Activated T-cell treated with anti-CD3 and anti-CD28 coated beads, Interleukin-2, amount 50 U/mL, for 24 hours (primary cell): ENCODE results near the gene GFY.
A peak's percentile ranks its signal among the peaks of the same experiment; 100 is the strongest.

ENCODE experiments used
- DNase-seq: peaks from one replicate; pipeline ENCODE4 v3.0.0-alpha.2; 2020
- H3K27ac Mint-ChIP-seq: 2 replicates; pipeline ENCODE4 v1.8.0; 2020; ENCODE audit warnings: mild to moderate bottlenecking, mixed read lengths
- H3K27me3 Mint-ChIP-seq: 2 replicates; pipeline ENCODE4 v1.8.0; 2020; ENCODE audit warnings: mixed read lengths
- H3K36me3 Mint-ChIP-seq: 2 replicates; pipeline ENCODE4 v1.8.0; 2020; ENCODE audit warnings: low read depth, mixed read lengths
- H3K4me1 Mint-ChIP-seq: 2 replicates; pipeline ENCODE4 v1.8.0; 2020; ENCODE audit warnings: low read depth, mixed read lengths
- H3K4me3 Mint-ChIP-seq: 2 replicates; pipeline ENCODE4 v1.8.0; 2020; ENCODE audit warnings: mild to moderate bottlenecking, moderate library complexity, mixed read lengths
- H3K9me3 Mint-ChIP-seq: 2 replicates; pipeline ENCODE4 v1.8.0; 2020; ENCODE audit warnings: mixed read lengths

Gene GFY

DNA sequence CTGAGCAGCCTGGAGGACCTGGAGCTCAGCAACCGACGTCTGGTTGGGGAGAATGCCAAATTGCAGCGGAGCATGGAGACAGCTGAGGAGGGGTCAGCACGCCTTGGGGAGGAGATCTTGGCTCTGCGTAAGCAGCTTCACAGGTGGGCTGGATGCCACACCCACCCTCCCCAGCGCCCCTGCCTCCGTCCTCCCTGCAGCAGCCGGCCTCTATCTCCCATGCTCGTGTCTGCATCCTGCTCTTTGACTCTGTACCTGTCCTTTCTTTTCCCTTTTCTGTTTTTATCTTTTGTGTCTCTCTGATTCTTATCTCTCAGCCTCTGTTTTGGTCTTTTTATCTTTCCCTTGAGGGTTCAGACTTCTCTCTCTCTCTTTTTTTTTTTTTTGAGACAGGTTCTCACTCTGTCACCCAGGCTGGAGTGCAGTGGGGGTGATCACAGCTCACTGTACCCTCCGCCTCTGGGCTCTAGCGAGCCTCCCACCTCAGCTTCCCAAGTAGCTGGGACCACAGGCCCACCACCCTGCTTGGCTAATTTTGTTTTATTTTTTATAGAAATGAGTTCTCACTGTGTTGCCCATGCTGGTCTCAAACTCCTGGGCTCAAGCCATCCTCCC is 27.1 kb upstream of the GFY start:
- no peak for DNase-seq
- no peaks in the 10 kb centered on the region for H3K9me3 Mint-ChIP-seq
- no peaks in the 10 kb centered on the region for H3K27me3 Mint-ChIP-seq
- H3K4me3 Mint-ChIP-seq, result no peak overlapping the region
- H3K27ac Mint-ChIP-seq, result no peak overlapping the region
- peaks cover 13% of the 10 kb centered on the region for H3K4me1 Mint-ChIP-seq
- H3K36me3 Mint-ChIP-seq, result no peaks in the 10 kb centered on the region

DNA sequence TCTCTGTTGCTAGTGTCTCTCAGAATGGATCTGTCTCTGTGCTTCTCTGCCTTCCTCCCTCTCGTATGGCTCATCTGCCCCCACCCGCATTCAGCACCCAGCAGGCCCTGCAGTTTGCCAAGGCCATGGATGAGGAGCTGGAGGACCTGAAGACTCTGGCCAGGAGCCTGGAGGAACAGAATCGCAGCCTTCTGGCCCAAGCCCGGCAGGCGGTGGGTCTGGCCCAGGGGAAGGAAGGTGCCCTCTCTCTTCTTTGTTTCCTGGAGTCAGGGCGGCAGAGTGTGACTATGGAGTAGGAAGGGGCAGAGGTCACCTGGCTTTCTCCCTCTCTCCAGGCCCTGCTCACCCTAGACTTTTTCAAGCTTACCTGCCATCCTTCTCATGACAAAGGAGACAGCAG is 26.3 kb upstream of the GFY start:
- Mint-ChIP-seq H3K4me3 (no peak overlapping the region), H3K27me3 (no peaks in the 10 kb centered on the region), H3K36me3 (no peaks in the 10 kb centered on the region), H3K9me3 (no peaks in the 10 kb centered on the region), H3K4me1 (peaks cover 20% of the 10 kb centered on the region), H3K27ac (no peak overlapping the region)
- DNase-seq, result no peak

- Mint-ChIP-seq H3K4me1 (peaks cover 20% of the 10 kb centered on the region), H3K27ac (no peak overlapping the region), H3K9me3 (no peaks in the 10 kb centered on the region), H3K36me3 (no peaks in the 10 kb centered on the region), H3K27me3 (no peaks in the 10 kb centered on the region), H3K4me3 (no peak overlapping the region)
- DNase-seq, result no peak
These were observed 25.2 kb upstream of the GFY start for GRCh38 chr19:49400029-49400428.

DNA sequence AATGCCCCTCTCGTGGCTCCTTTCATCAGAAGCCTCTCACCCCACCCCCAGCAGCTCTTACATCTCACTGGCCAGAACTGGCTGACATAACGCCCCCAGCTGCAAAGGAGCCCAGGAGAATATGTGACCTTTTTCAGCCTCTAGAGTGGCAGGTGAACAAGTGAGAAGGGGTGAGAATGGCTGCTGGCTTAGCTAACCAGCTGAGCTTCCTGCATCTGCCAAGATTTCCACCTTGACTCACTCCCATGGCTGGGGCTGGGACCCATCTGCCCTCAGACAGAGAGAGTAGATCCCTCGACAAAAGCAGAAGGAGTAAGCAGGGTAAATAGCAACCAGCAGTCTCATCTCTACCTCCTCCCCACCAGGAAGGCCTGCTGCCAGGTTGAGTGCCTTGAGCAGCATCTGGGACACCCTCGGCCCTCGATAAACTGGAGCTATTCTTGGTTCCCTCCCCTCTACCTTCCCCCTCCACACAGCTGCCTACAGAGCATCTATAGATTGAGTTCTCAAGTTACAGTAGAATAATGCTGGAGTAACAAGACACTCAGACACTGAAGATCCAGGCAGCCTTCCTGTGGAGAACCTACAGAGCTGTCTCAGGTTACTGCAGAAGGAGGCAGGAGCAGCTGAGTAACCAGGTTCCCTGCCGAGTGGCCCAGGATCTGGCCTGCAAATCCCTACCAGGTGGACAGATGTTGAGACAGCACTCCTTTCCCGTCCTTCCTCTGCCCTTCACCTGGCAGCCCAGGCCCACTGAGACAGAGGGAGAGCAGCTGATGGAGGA is 21.6 kb upstream of the GFY start:
- Mint-ChIP-seq H3K4me1 (peaks cover 33% of the 10 kb centered on the region), H3K4me3 (no peak overlapping the region), H3K27me3 (no peaks in the 10 kb centered on the region), H3K36me3 (no peaks in the 10 kb centered on the region), H3K9me3 (no peaks in the 10 kb centered on the region), H3K27ac (no peak overlapping the region)
- DNase-seq, result no peak

- DNase-seq, result no peak
- Mint-ChIP-seq H3K4me3 (no peak overlapping the region), H3K9me3 (no peaks in the 10 kb centered on the region), H3K4me1 (peaks cover 59% of the 10 kb centered on the region), H3K27ac (no peak overlapping the region), H3K27me3 (no peaks in the 10 kb centered on the region), H3K36me3 (no peaks in the 10 kb centered on the region)
These were observed 18.1 kb upstream of the GFY start for GRCh38 chr19:49407079-49407478.

GRCh38 chr19:49407482-49408015 is 17.6 kb upstream of the GFY start:
- Mint-ChIP-seq H3K36me3 (no peaks in the 10 kb centered on the region), H3K4me1 (peaks cover 61% of the 10 kb centered on the region), H3K9me3 (no peaks in the 10 kb centered on the region), H3K27me3 (no peaks in the 10 kb centered on the region), H3K4me3 (no peak overlapping the region), H3K27ac (no peak overlapping the region)
- no peak for DNase-seq

GRCh38 chr19:49408816-49409440 is 16.3 kb upstream of the GFY start:
- no peaks in the 10 kb centered on the region for H3K9me3 Mint-ChIP-seq
- peak overlapping the region; percentile 32 for H3K4me3 Mint-ChIP-seq
- H3K4me1 Mint-ChIP-seq, result peaks cover 54% of the 10 kb centered on the region
- peak overlapping the region; percentile 72 for H3K27ac Mint-ChIP-seq
- H3K27me3 Mint-ChIP-seq, result no peaks in the 10 kb centered on the region
- H3K36me3 Mint-ChIP-seq, result no peaks in the 10 kb centered on the region
- DNase-seq, result no peak

DNA sequence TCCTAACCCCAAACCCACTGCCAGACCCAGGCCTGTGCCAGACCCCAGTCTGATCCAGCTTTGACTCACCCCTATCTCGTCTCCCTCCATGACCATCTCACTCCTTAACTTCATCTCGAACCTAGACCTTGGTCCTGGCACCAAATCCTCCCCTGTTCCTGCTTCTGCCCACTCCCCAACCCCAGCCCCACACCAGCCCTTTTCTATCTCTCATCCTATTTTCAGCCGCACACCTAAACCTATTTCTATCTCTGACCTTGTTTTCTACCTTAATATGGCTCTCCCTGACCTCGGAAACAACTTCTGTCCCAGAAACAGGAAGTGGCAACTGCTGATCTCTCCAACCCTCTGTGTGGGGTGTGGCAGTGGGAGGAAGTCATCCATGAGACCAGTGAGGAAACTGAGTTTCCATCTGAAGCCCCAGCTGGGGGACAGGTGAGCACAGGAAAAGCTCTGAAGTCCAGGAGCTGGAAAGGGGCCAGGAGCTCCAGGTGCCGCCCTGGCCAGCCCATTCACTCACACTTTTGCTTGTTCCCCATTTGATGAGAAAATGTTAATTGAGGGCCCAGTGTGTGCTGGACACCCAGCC is 15.7 kb upstream of the GFY start:
- Mint-ChIP-seq H3K36me3 (no peaks in the 10 kb centered on the region), H3K27ac (peak overlapping the region; percentile 72), H3K4me1 (peaks cover 54% of the 10 kb centered on the region), H3K9me3 (no peaks in the 10 kb centered on the region), H3K27me3 (no peaks in the 10 kb centered on the region), H3K4me3 (peak overlapping the region; percentile 32)
- DNase-seq, result no peak

DNA sequence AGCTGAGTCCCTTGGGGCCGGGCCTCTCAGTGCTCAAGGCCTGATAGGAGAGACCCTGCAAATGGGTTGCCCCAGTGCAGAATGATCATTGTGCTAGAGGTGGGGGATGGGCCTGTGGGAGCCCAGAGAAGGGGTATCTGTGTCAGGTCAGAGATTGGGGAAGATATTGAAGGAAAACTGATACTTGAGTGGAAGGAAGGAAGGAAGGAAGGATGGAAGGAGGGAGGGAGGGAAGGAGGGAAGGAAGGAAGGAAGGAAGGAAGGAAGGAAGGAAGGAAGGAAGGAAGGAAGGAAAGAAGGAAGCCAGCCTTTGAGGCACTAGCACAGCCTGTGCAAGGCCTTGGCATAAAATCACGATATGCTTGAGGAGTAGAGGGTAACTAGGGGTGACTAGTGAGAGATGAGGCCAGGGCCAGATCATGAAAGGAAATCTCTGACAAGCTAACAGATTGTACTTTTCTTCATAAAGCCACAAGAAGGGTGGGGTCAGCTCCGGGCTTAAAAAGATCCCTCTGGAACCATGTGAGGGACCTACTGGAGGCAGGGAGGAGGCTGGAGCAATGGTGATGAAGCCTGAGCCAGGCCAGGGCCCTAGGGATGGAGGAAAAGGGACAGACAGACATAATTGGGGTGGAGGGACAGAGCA is 13.4 kb upstream of the GFY start:
- Mint-ChIP-seq H3K27me3 (no peaks in the 10 kb centered on the region), H3K36me3 (no peaks in the 10 kb centered on the region), H3K4me3 (no peak overlapping the region), H3K27ac (no peak overlapping the region), H3K9me3 (no peaks in the 10 kb centered on the region), H3K4me1 (peaks cover 51% of the 10 kb centered on the region)
- no peak for DNase-seq

GRCh38 chr19:49413348-49413747 is 11.8 kb upstream of the GFY start:
- no peak for DNase-seq
- no peak overlapping the region for H3K27ac Mint-ChIP-seq

DNA sequence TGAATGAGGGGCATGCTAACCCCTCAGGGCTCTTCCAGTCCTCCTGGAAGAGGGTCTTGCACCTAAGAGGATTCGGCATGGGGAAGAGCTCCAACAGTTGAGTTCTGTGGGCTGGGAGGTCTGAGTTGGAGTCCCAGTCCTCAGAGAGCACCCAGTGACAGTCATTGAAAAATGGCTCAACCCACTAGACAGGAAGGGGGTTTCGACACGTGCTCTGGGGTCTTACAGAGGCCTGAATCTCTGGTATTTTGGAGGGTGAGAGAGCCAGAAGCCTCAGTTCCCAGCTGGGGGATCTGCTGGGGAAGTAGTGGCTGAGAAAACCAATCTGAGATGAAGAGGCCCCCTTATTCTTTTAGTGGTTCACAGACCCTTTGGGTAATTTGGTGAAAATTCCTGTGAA is 10.9 kb upstream of the GFY start:
- Mint-ChIP-seq H3K4me3 (no peak overlapping the region), H3K27me3 (peaks cover 16% of the 10 kb centered on the region), H3K27ac (no peak overlapping the region), H3K9me3 (no peaks in the 10 kb centered on the region), H3K4me1 (peaks cover 27% of the 10 kb centered on the region), H3K36me3 (no peaks in the 10 kb centered on the region)
- DNase-seq, result no peak

More at GRCh38 chr19:49413348-49413747, 11.8 kb upstream of the GFY start:
- Mint-ChIP-seq H3K36me3 (no peaks in the 10 kb centered on the region), H3K4me3 (no peak overlapping the region), H3K4me1 (peaks cover 36% of the 10 kb centered on the region), H3K27me3 (peaks cover 9% of the 10 kb centered on the region), H3K9me3 (no peaks in the 10 kb centered on the region)

GRCh38 chr19:49415102-49415809 is 9.9 kb upstream of the GFY start:
- peaks cover 26% of the 10 kb centered on the region for H3K27me3 Mint-ChIP-seq
- DNase-seq, result no peak
- H3K27ac Mint-ChIP-seq, result no peak overlapping the region
- no peak overlapping the region for H3K4me3 Mint-ChIP-seq
- H3K36me3 Mint-ChIP-seq, result no peaks in the 10 kb centered on the region
- no peaks in the 10 kb centered on the region for H3K9me3 Mint-ChIP-seq
- peaks cover 17% of the 10 kb centered on the region for H3K4me1 Mint-ChIP-seq

DNA sequence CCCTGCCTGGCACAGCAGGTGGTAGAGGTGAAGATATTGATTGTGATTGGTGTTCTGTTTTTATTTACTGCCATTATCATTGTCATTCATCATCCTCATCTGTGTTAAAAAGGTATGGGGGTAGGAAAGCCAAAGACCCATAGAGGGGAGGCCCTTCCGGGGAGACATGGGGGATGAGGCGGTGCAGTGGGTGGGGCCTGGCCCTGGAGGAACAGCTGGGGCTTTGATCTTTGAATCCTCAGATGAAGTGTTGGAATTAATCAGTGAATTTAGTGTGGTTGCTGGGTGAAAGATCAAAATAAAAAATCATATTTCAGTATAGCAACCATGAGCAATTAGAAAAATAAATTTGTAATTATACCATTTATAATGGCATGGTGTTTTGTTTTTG is 9.4 kb upstream of the GFY start:
- no peak for DNase-seq
- Mint-ChIP-seq H3K27ac (no peak overlapping the region), H3K4me3 (no peak overlapping the region), H3K36me3 (no peaks in the 10 kb centered on the region), H3K4me1 (peaks cover 17% of the 10 kb centered on the region), H3K27me3 (peaks cover 32% of the 10 kb centered on the region), H3K9me3 (no peaks in the 10 kb centered on the region)

GRCh38 chr19:49417088-49417487 is 8.1 kb upstream of the GFY start:
- Mint-ChIP-seq H3K4me3 (no peak overlapping the region), H3K4me1 (peaks cover 16% of the 10 kb centered on the region), H3K27ac (no peak overlapping the region), H3K9me3 (no peaks in the 10 kb centered on the region), H3K36me3 (no peaks in the 10 kb centered on the region), H3K27me3 (peaks cover 45% of the 10 kb centered on the region)
- no peak for DNase-seq
